ENCODE results near the gene MYOD1.

MYOD1 gene

GRCh38 chr11:17751558-17751957 lies 32.2 kb downstream of the MYOD1 start:
- no peak for FAIRE-seq

GRCh38 chr11:17752144-17752543 lies 32.8 kb downstream of the MYOD1 start:
- FAIRE-seq = no peak

GRCh38 chr11:17753153-17753552 lies 33.8 kb downstream of the MYOD1 start:
- no peak for FAIRE-seq

GRCh38 chr11:17753641-17754040 lies 34.3 kb downstream of the MYOD1 start:
- FAIRE-seq = no peak

GRCh38 chr11:17755891-17756290 lies 36.5 kb downstream of the MYOD1 start:
- FAIRE-seq = no peak

- FAIRE-seq = no peak
These were observed 41.0 kb downstream of the MYOD1 start for GRCh38 chr11:17760102-17761029.

- no peak for FAIRE-seq
These were observed 43.1 kb downstream of the MYOD1 start for GRCh38 chr11:17762309-17762974.

GRCh38 chr11:17763244-17763643 lies 43.9 kb downstream of the MYOD1 start:
- FAIRE-seq = no peak

- no peak for FAIRE-seq
These were observed 44.3 kb downstream of the MYOD1 start for GRCh38 chr11:17763703-17764102.

- FAIRE-seq = no peak
These were observed 45.3 kb downstream of the MYOD1 start for GRCh38 chr11:17764446-17765218.

- FAIRE-seq = no peak
These were observed 46.1 kb downstream of the MYOD1 start for GRCh38 chr11:17765356-17766072.

GRCh38 chr11:17766073-17766359 lies 46.6 kb downstream of the MYOD1 start:
- no peak for FAIRE-seq

GRCh38 chr11:17766590-17766989 lies 47.2 kb downstream of the MYOD1 start:
- no peak for FAIRE-seq

- no peak for FAIRE-seq
These were observed 48.0 kb downstream of the MYOD1 start for GRCh38 chr11:17767301-17767885.

- FAIRE-seq = no peak
These were observed 48.5 kb downstream of the MYOD1 start for GRCh38 chr11:17767914-17768313.

- no peak for FAIRE-seq
These were observed 49.2 kb downstream of the MYOD1 start for GRCh38 chr11:17768547-17768946.

GRCh38 chr11:17769218-17769617 lies 49.8 kb downstream of the MYOD1 start:
- no peak for FAIRE-seq

- no peak for FAIRE-seq
These were observed 50.8 kb downstream of the MYOD1 start for GRCh38 chr11:17770048-17770652.

- no peak for FAIRE-seq
These were observed 51.5 kb downstream of the MYOD1 start for GRCh38 chr11:17770917-17771316.

- FAIRE-seq = no peak
These were observed 52.0 kb downstream of the MYOD1 start for GRCh38 chr11:17771415-17771814.

Data from A204.1 (cell line).